GM20431 (cell line): ENCODE measurements around the gene HTR2C.

Source experiments
- in situ Hi-C: fragments of 300-500 bp; cut with MseI, MboI; formaldehyde crosslinking; loops from one replicate; pipeline ENCODE4 v1.15.0; 2020; ENCODE audit warnings: low sequenced_read_pairs; ENCODE audit not compliant: unreplicated experiment

HTR2C gene

DNA sequence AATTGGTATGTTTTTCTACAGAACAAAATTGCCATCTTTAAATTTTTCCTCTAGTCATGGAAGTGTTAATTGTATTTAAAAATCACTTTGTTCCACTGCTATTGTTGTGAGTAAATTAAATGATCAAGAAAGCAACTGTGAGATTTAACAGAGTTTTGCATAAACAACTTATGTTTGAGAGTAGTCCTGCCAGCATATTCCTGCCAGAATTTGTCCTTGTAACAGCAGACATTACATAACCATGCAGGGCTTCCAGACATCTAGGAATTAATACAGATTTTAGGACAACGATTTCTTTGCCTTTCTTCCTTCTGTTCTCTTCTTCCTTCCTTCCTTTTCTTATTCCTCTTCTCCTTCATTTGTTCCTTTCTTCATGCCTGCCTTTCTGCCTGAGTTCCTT, 125.5 kb downstream of the HTR2C start:
- in situ Hi-C loops: no loop called here

DNA sequence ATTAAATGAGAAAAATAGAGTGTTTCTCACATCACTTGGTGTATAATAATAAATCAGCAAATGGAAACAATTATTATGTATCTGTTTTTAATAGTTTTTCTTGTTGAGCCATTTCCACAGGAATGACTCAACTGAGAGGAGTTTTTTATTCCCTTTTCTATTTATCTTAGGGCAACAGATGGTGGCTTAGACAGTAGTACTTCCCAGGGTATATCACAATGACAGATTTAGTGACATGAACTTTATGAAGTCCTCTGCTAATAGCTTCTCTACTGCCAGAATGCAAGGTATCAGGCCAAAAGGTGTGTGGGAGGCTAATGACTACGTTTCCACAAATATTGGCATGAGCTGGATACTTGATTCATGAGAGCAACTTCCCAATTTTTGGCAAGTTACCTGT, 126.7 kb downstream of the HTR2C start:
- in situ Hi-C loops: no loop called here

- in situ Hi-C loops: no loop called here
Observed at GRCh38 chrX:114712466-114712865, 128.6 kb downstream of the HTR2C start.

DNA sequence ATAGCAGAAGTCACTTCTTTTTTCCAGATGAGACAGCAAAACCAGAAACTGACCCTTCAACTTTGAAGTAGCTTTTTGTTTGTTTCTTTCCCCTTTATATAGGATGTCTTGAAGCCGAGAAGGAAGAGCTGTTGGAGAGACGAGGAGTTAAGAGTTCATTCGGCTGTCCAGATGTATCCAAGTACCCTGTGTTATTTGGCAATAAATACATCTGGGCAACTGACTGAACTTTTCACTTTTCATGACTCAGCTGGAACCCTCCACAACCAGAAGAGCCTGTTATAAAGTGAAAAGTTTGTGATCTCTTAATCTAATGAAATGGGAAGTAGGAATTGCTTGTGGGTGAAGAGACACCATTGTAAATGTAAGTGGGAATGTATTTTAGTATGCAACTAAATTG, 131.2 kb downstream of the HTR2C start:
- in situ Hi-C loops: no loop called here

- in situ Hi-C loops: no loop called here
Observed at GRCh38 chrX:114717921-114718320, 134.0 kb downstream of the HTR2C start.

- in situ Hi-C loops: no loop called here
Observed at GRCh38 chrX:114766541-114766940, 182.7 kb downstream of the HTR2C start.

DNA sequence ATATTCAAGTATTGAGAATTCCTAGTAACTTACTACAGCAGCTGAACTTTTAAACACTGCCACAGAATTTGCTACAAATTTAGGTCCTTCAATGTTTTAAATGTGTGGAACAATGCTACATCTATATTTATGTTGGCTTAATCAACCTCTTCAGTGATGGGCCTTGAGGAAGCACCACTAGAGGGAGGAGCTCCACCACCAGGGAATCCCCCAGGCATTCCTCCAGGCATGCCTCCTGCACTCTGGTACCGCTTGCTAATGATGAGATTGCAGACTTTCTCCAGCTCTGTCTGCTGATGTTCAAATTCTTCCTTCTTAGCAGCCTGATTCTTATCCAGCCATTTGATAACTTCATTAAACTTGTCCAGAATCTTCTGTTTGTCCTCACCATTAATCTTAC, 190.8 kb downstream of the HTR2C start:
- in situ Hi-C loops: no loop called here

GRCh38 chrX:114782925-114783324, 199.0 kb downstream of the HTR2C start:
- in situ Hi-C loops: no loop called here

GRCh38 chrX:114787061-114787460, 203.2 kb downstream of the HTR2C start:
- in situ Hi-C loops: no loop called here

- in situ Hi-C loops: no loop called here
Observed at GRCh38 chrX:114797494-114797893, 213.6 kb downstream of the HTR2C start.

DNA sequence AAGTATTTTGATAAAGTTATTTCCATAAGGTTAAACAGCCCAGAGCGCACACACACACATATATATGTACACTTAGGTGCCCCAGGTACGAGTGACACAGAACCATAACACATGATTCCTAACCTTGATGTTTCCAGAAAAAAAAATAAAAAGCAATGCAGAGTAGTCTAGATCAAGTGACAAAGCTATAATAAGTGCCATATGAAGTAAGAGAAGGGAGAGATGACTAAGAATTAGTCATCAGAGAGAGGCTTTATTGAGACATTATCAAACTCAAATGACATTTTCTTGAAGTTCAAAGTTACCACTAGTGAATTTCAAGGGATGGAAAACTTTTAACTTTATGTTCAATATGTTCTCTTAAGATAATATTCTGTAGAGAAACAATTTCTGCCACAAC, 215.0 kb downstream of the HTR2C start:
- in situ Hi-C loops: no loop called here

DNA sequence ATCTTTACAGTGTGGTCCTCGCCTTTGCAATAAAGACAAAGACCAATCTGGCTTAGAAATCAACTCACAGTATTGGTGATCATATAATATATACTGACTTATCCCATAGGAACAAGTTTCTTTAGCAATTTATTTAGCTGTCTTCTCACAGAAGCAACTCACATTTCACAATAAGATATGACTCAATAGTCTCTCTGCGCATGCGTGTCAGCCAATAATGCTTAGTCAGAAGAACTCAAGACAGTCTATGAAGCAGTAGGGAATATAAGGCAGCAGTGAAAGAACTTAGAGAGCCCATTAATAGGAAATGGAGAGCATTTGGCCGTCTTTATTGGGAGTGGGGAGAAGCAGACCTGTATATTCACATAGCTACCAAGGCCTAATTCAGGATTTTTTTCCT, 216.8 kb downstream of the HTR2C start:
- in situ Hi-C loops: no loop called here

DNA sequence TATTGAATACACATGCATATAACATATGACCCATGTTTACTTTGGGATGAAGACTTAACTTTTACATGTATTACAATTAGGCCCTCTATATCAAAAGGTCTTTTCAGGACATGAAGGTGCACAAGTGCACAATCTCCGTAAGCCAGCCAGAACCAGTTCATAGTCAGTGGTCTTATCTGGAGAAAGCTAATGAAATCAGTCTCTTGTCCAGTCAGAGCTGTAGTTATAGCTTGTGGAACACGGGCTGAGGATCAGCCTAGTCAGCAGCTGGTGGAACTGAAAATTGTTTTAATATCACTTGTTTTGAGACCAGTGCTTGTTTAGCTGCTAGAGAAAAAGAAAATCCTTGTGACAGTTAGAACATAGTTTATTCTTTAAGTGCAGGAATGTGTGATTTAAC, 235.6 kb downstream of the HTR2C start:
- in situ Hi-C loops: no loop called here

DNA sequence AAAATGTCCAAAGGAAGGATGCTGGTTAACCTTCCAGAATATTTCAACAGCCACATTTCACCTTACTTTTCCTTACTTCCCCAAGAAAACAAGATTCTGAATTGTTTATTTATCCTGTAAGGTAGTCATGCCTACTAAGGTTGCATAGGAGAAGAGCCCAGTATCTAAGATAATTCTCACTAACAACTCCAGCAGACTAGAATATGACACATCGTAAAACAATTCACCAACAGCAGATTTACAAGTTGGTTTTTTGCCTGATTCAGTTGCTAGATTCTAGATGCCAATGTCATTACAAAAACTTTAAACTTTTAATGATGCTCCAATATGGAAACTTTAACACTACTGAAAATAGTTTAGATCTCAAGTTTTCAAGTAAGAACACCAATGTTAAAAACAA, 257.2 kb downstream of the HTR2C start:
- in situ Hi-C loops: no loop called here

DNA sequence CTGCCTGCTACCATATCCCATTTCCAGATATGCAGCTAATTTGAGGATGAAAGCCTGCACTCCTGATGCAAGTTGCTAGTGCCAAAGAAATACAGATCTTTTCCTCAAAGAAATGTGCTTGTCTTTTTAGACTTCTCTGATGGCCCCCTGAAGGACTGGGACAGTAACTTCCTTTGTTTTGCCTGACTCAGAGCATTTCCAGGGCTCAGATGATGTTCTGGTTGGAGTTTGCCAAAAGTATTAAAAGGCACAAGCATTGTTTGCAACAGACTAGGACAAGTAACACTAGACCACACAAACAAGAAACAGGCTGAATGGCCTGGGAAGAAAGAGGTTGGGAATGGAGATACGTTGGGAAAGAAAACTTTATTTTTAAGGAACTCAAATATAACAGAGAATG, 258.3 kb downstream of the HTR2C start:
- in situ Hi-C loops: no loop called here

- in situ Hi-C loops: no loop called here
Observed at GRCh38 chrX:114889481-114889880, 305.6 kb downstream of the HTR2C start.

DNA sequence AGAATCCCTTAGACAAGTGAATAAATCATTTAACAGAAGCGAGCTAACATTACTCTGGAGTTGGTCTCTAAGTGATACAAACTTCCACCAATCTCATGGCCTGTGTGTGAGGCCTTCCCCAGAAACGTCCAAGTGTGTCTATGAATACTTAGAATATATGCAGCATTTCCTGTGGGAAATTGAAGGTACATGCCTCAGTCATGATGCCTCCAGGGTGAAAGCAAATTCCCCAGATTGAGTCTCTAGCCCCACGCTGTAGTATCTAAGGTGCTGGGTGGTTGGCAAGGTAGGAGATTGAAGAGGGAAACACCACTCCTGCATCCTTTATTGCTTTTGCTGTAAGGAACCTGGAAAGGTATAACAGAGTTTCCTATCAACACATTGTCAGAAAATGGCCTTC, 319.7 kb downstream of the HTR2C start:
- in situ Hi-C loops: no loop called here

DNA sequence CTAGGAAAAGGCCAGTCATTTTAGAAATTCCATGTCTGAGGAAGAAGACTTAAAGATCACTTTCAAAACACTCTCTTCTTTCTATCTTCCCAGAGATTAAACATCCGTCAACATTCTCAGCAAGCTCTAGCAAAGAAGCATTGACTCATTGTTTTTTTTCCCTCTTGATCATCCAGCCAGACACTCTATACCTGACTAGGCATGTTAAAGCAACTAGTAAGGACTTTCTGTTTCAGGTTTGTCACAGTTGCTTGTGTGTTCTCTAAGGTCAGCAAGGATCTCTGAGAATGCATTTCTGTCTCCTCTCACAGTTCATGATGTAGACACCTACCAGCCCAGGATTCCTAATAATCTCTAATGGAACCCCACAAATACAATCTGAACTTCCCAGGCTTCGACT, 321.4 kb downstream of the HTR2C start:
- in situ Hi-C loops: no loop called here

GRCh38 chrX:114906984-114907510, 323.2 kb downstream of the HTR2C start:
- in situ Hi-C loops: no loop called here

DNA sequence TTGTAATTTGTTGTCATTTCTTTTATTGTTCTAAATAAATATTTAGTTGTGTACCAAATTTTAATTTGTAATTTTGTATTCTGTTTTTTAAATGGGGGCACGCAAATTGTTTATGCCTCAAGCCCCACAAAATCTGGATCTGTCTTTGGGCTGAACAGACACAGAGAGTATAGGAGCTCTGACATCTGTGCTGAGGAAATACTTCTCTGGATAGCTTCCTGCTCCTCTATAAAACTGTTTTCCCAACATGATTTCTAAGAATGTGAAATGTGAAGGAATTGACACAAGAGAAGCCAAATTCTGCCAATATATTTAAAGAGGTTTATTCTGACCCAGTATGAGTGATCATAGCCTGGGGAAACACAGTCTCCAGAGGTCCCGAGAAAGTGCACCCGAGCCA, 340.5 kb downstream of the HTR2C start:
- in situ Hi-C loops: no loop called here

DNA sequence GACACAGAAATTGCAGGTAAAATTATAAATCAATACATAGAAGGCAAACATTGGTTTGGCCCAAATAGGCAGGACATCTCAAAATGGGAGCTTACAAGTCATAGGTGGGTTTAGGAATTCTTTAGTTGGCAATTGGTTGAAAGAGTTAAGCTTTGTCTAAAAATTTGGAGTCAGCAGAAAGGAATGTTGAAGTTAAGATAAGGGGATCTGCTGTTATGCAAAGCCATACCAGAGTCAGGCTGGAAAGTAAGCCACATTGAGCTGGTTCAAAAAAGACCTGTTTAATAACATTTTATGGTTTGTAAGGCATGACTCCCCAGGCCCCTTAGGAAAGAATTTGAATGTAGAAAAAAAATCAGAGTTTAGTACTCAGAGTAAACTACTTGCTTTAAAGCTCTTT, 341.0 kb downstream of the HTR2C start:
- in situ Hi-C loops: no loop called here

- in situ Hi-C loops: no loop called here
Observed at GRCh38 chrX:114930227-114930626, 346.3 kb downstream of the HTR2C start.

- in situ Hi-C loops: no loop called here
Observed at GRCh38 chrX:114932550-114932949, 348.7 kb downstream of the HTR2C start.
